K562 (cell line): Measurements from ENCODE around the gene TMCO1. TPM values are rescaled to one million over a fixed set of nuclear protein-coding genes. Genes with fewer than 3 reads are reported as not detected.
"Not testable (repeated sequence)": the region's sequence is repeated elsewhere in the genome, so short reads cannot be mapped to it uniquely, and the experiment has no call there.

ENCODE experiments used
- ATAC-seq: fragments of 200-7000 bp; cut with Tn5 transposase; 3 replicates; pipeline ENCODE4 v1.9.1; 2020; ENCODE audit warnings: moderate library complexity
- BruUV-seq: library from RNA; stranded (reverse); fragments of 400-500 nt; replicated peaks from 2 replicates; lab custom pipeline; 2021; lab: Mats Ljungman, UMichigan
- CTCF ChIA-PET: fragments of 300-600 bp; formaldehyde crosslinking; extraction: SDS; loops from one replicate; lab custom pipeline; 2021; ENCODE audit warnings: low intra/inter-chr PET ratio; lab: Yijun Ruan, JAX
- POLR2A ChIA-PET: fragments of 300-600, 350-650 bp; sonication (Branson Sonifier 250); formaldehyde crosslinking; extraction: SDS; loops from one replicate; lab custom pipeline; 2021; ENCODE audit warnings: antibody characterized with exemption, inconsistent platforms; lab: Yijun Ruan, JAX
- DNase-seq, 4 experiments: peaks; one replicate each; pipeline versions ENCODE4 v3.0.0 to v3.0.0-alpha.2; 2011 to 2018; ENCODE audit warnings: low spot score in 3 of 4, mixed read lengths in 3 of 4; ENCODE audit errors: extremely low read depth in 1 of 4
- FAIRE-seq: peaks from 2 replicates; lab custom pipeline; 2011; peaks lifted over from hg19 to GRCh38; lab: Jason Lieb, UNC
- H2AFZ ChIP-seq: 2 replicates; pipeline ENCODE4 v1.6.0; 2011; ENCODE audit warnings: low read depth, low read length, control low read depth, inconsistent platforms
- H3K27ac ChIP-seq: fragments of 200-600 bp; 3 replicates; pipeline ENCODE4 v1.8.0; 2011; ENCODE audit warnings: low read depth, mild to moderate bottlenecking, control low read depth, inconsistent platforms, low read length, moderate library complexity, mixed read lengths; ENCODE audit errors: extremely low read depth
- H3K27me3 ChIP-seq, 2 experiments: fragments of 300-600 bp in 1 of 2; 2 replicates in 1 of 2; 3 replicates in 1 of 2; pipeline versions ENCODE4 v1.6.0 to v1.8.0; 2011; ENCODE audit warnings: inconsistent platforms in 2 of 2, low read length in 2 of 2, mild to moderate bottlenecking in 1 of 2, mixed read lengths in 1 of 2, moderate library complexity in 1 of 2; ENCODE audit not compliant: control insufficient read depth in 2 of 2, insufficient read depth in 2 of 2
- H3K36me3 ChIP-seq: fragments of 300-600 bp; 3 replicates; pipeline ENCODE4 v1.8.0; 2011; ENCODE audit warnings: mild to moderate bottlenecking, low read length, inconsistent platforms; ENCODE audit not compliant: control insufficient read depth, insufficient read depth
- H3K4me1 ChIP-seq, 2 experiments: fragments of 200-600 bp in 1 of 2; replicated peaks in 1 of 2; 2 replicates in 1 of 2; 3 replicates in 1 of 2; pipeline versions ENCODE4 v1.5.1 to v1.8.0; 2011; ENCODE audit warnings: inconsistent platforms in 2 of 2, low read length in 2 of 2, mild to moderate bottlenecking in 1 of 2, mixed read lengths in 1 of 2, moderate library complexity in 1 of 2; ENCODE audit not compliant: control insufficient read depth in 2 of 2, insufficient read depth in 2 of 2
- H3K4me2 ChIP-seq: 2 replicates; pipeline ENCODE4 v1.6.1; 2011; ENCODE audit warnings: low read length, control low read depth, inconsistent platforms, mixed read lengths; ENCODE audit not compliant: insufficient read depth
- H3K4me3 ChIP-seq: fragments of 200-600 bp; sonication (generic), shearing (Covaris generic); 2 replicates; pipeline ENCODE4 v1.5.1; 2016; ENCODE audit warnings: control low read depth, inconsistent platforms
- H3K79me2 ChIP-seq: fragments of 200-600 bp; 3 replicates; pipeline ENCODE4 v1.8.0; 2011; ENCODE audit warnings: low read length, inconsistent platforms; ENCODE audit not compliant: control insufficient read depth, insufficient read depth
- H3K9ac ChIP-seq, 2 experiments: 2 replicates each; pipeline versions ENCODE4 v1.6.0 to v1.6.1; 2011; ENCODE audit warnings: low read depth in 2 of 2, low read length in 2 of 2, control low read depth in 1 of 2, inconsistent platforms in 1 of 2, mild to moderate bottlenecking in 1 of 2, mixed read lengths in 1 of 2; ENCODE audit not compliant: insufficient read depth in 1 of 2
- H3K9me1 ChIP-seq: one replicate; pipeline ENCODE4 v1.6.0; 2011; ENCODE audit warnings: inconsistent platforms, mild to moderate bottlenecking, low read length, moderate library complexity; ENCODE audit not compliant: control insufficient read depth, insufficient read depth
- H3K9me3 ChIP-seq: replicated peaks from 2 replicates; pipeline ENCODE4 v1.5.1; 2011; ENCODE audit warnings: low read depth, low read length, inconsistent platforms; ENCODE audit not compliant: control insufficient read depth, insufficient read depth
- H4K20me1 ChIP-seq: replicated peaks from 2 replicates; pipeline ENCODE4 v1.6.1; 2011; ENCODE audit warnings: low read length, inconsistent platforms, mixed read lengths; ENCODE audit not compliant: control insufficient read depth, insufficient read depth
- ETS2 ChIP-seq: IDR thresholded peaks from 2 replicates; pipeline ENCODE4 v1.6.1; 2016; ENCODE audit warnings: borderline replicate concordance, missing genetic modification characterization, mild to moderate bottlenecking, moderate library complexity, missing compliant biosample characterization; ENCODE audit not compliant: poor library complexity, severe bottlenecking
- GABPA ChIP-seq: fragments of 200-800 bp; sonication (Bioruptor generic); conservative IDR thresholded peaks from 2 replicates; pipeline ENCODE4 v1.6.1; 2016; ENCODE audit warnings: low read depth, missing genetic modification characterization, missing compliant biosample characterization
- KAT8 ChIP-seq: fragments of 450-650 bp; IDR thresholded peaks from 2 replicates; pipeline ENCODE4 v1.6.1; 2016; ENCODE audit warnings: low read depth, mild to moderate bottlenecking
- LEF1 ChIP-seq: fragments of 450-650 bp; IDR thresholded peaks from 2 replicates; pipeline ENCODE4 v1.6.1; 2016; ENCODE audit warnings: mild to moderate bottlenecking
- RREB1 ChIP-seq: fragments of 250-450 bp; sonication (Bioruptor Pico); IDR thresholded peaks from 2 replicates; pipeline ENCODE4 v1.4.0; 2020
- ZNF124 ChIP-seq: sonication (generic); formaldehyde crosslinking; IDR thresholded peaks from 2 replicates; pipeline ENCODE4 v1.8.1; 2022; ENCODE audit warnings: missing genetic modification reagents
- WGBS: fragments of 100-300 bp; shearing (Covaris generic); methylation state at CpG from one replicate; pipeline ENCODE4 v1.1.6; 2016; ENCODE audit warnings: low coverage, mixed read lengths; ENCODE audit not compliant: insufficient coverage; ENCODE audit errors: missing lambda C conversion rate; 5-methylcytosine and 5-hydroxymethylcytosine counted together
- in situ Hi-C: fragments of 300-500 bp; cut with MboI; formaldehyde crosslinking; loops from 4 replicates; pipeline ENCODE4 v1.15.0; 2018; ENCODE audit warnings: inconsistent platforms, mixed read lengths
- intact Hi-C: fragments of 100-400 bp; cut with micrococcal nuclease; formaldehyde crosslinking; loops from 2 replicates; pipeline ENCODE4 v1.14.2; 2022
- polyA plus RNA-seq, 8 experiments: library from polyadenylated mRNA; depleted of rRNA in 4 of 8; stranded (reverse) in 5 of 8; unstranded in 3 of 8; fragments of >200 nt; fragmentation: Nextera tagmentation in 2 of 8; fragmentation: Illumina TruSeq in 1 of 8; extraction: Ambion mirVana in 2 of 8; extraction: Trizol in 1 of 8; gene quantifications; 2 replicates each; pipeline versions ENCODE4 v1.2.1 to v1.2.3, GENCODE V29; 2011 to 2014; ENCODE audit warnings: inconsistent platforms in 1 of 8, missing spikeins in 1 of 8
- total RNA-seq, 7 experiments: library from RNA; depleted of rRNA in 6 of 7; stranded (reverse); fragments of >200 nt in 6 of 7; fragmentation: Illumina TruSeq in 2 of 7; extraction: Trizol in 2 of 7; gene quantifications; 2 replicates each; pipeline versions ENCODE4 v1.2.1 to v1.2.3, GENCODE V29; 2011 to 2021; ENCODE audit warnings: low replicate concordance in 1 of 7

Gene TMCO1
- total and polyA plus RNA-seq, 9 of the 15 experiments (the other 6 are each of a cell fraction or from before 2014, with no cell fraction given): 69.3 to 561 (median 175) TPM

DNA sequence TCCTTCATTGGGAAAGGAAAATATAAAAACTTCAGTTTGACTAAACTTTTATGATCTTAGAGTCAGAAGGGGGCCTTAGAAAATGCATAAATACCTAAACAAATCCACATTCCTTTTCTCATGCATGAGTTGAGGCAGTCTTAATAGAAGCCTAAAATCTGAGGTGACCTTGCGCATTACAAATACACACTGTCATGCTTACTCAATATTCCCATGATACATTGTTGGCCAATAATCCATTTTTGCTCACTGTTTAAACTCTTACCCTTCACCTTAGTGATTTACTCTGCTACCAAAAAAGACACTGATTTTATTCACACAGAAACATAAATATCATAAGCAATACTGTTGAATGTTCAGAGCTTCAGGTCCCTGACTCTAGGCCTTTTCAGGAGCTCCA, 19.1 kb upstream of the TMCO1 start (continued):
- TF ChIP-seq LEF1: no peak
- TF ChIP-seq GABPA (tag): no peak
- TF ChIP-seq RREB1 (CRISPR knock-in tag): no peak
- no peak for TF ChIP-seq KAT8
- TF ChIP-seq ZNF124: no peak
- TF ChIP-seq ETS2: no peak

DNA sequence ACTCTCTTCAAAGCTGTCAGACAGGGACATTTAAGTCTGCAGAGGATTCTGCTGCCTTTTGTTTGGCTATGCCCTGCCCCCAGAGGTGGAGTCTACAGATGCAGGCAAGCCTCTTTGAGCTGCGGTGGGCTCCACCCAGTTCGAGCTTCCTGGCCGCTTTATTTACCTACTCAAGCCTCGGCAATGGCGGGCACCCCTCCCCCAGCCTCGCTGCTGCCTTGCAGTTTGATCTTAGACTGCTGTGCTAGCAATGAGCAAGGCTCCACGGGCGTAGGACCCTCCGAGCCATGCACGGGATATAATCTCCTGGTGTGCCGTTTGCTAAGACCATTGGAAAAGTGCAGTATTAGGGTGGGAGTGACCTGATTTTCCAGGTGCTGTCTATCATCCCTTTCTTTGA, 14.9 kb upstream of the TMCO1 start:
- H3K4me2 ChIP-seq, CTCF ChIA-PET, H3K9ac ChIP-seq, H3K27me3 ChIP-seq, FAIRE-seq, H2AFZ ChIP-seq, H3K9me3 ChIP-seq, BruUV-seq, intact Hi-C loops, H3K27ac ChIP-seq, H3K9me1 ChIP-seq, H3K4me3 ChIP-seq, H3K4me1 ChIP-seq, in situ Hi-C loops, H3K79me2 ChIP-seq, H4K20me1 ChIP-seq, H3K36me3 ChIP-seq, DNase-seq, ATAC-seq: not testable (repeated sequence)
- POLR2A ChIA-PET: interaction anchor here (0.6 kb wide), 2 partner anchors 80 to 401 kb away, joined by 3 to 4 read pairs; no protein-coding TSS in a partner anchor
- WGBS: 33% methylated on average over 11 of the region's 11 CpGs
